Gastrocnemius medialis (tissue), 4 donors: ENCODE results near the gene GAS2L1. TPM values are rescaled to one million over a fixed set of nuclear protein-coding genes. Genes with fewer than 3 reads are reported as not detected.

Experiments
- ATAC-seq, 2 donors: fragments of 150-250 bp; one replicate each; pipeline ENCODE4 v1.9.1; 2016
- DNase-seq, 2 donors: peaks; one replicate each; pipeline ENCODE4 v3.0.0-alpha.2; 2019
- H3K27ac ChIP-seq, 4 donors: fragments of 200-600 bp; sonication (generic); 1 replicate in 1 of 4; 2 replicates in 3 of 4; pipeline ENCODE4 v1.5.1; 2016 to 2018; ENCODE audit warnings: mild to moderate bottlenecking in 2 of 4, moderate library complexity in 1 of 4
- H3K27me3 ChIP-seq, 3 donors: fragments of 200-600 bp; sonication (generic) in 2 of 3; 1 replicate in 1 of 3; 2 replicates in 2 of 3; pipeline versions ENCODE4 v1.5.1 to v1.6.0; 2016 to 2019; ENCODE audit warnings: mild to moderate bottlenecking in 1 of 3, moderate library complexity in 1 of 3
- H3K36me3 ChIP-seq, 2 donors: fragments of 200-600 bp; sonication (generic) in 1 of 2; one replicate each; pipeline ENCODE4 v1.5.1; 2017 to 2018
- H3K4me1 ChIP-seq, 2 donors: fragments of 200-600 bp; sonication (generic) in 1 of 2; one replicate each; pipeline ENCODE4 v1.5.1; 2016 to 2017; ENCODE audit warnings: mild to moderate bottlenecking in 2 of 2
- H3K4me3 ChIP-seq, 4 donors: fragments of 200-600 bp; sonication (generic) in 3 of 4; 1 replicate in 1 of 4; 2 replicates in 3 of 4; pipeline ENCODE4 v1.5.1; 2016 to 2019; ENCODE audit warnings: mild to moderate bottlenecking in 2 of 4
- H3K9me3 ChIP-seq, 3 donors: fragments of 200-600 bp; sonication (generic) in 2 of 3; 1 replicate in 1 of 3; 2 replicates in 2 of 3; pipeline ENCODE4 v1.5.1; 2016 to 2019
- CTCF ChIP-seq, 5 experiments: fragments of 450-650 bp in 3 of 5; fragments of 200-600 bp in 2 of 5; sonication (generic) in 2 of 5; IDR thresholded peaks in 4 of 5; conservative IDR thresholded peaks in 1 of 5; 1 replicate in 4 of 5; 2 replicates in 1 of 5; pipeline ENCODE4 v1.5.1; 2016 to 2019; ENCODE audit warnings: antibody characterized with exemption in 5 of 5, mild to moderate bottlenecking in 3 of 5, moderate library complexity in 3 of 5
- POLR2A ChIP-seq, 2 donors: fragments of 450-650 bp; IDR thresholded peaks; one replicate each; pipeline ENCODE4 v1.6.1; 2017; ENCODE audit warnings: antibody characterized with exemption in 2 of 2, mild to moderate bottlenecking in 2 of 2, moderate library complexity in 2 of 2
- in situ Hi-C, 4 donors: fragments of 200-750 bp; cut with MboI; loops; one replicate each; pipeline versions ENCODE4 v1.15.0 to v1.8.0; 2017; ENCODE audit warnings: low sequenced_read_pairs in 4 of 4
- intact Hi-C: fragments of 100-400 bp; cut with DNase I; formaldehyde crosslinking; loops from one replicate; pipeline ENCODE4 v1.15.1; 2023; ENCODE audit warnings: low total_unique reads
- total RNA-seq, 4 donors: library from RNA; depleted of rRNA; stranded (reverse); fragments of >200 nt; gene quantifications; one replicate each; pipeline versions ENCODE4 v1.1.0 to v1.2.3, GENCODE V29; 2016

GAS2L1 gene
- total RNA-seq, 4 donors from 2014 or later: 4.8 to 23.0 (median 6.6) TPM

GRCh38 chr22:29266564-29267461, 39.6 kb upstream of the GAS2L1 start:
- peak in 1 of 2 donors; percentile 4 for ATAC-seq
- peaks cover 37 to 45% of the 10 kb centered on the region in 2 donors for H3K4me1 ChIP-seq

GRCh38 chr22:29267462-29267857, 39.0 kb upstream of the GAS2L1 start:
- peak overlapping the region; percentile 97 to 100 (median 98) for H3K27ac ChIP-seq
- H3K4me3 ChIP-seq: peak overlapping the region; percentile 83 to 97 (median 94)
- no peak for ATAC-seq
- DNase-seq: no peak
- H3K27me3 ChIP-seq: no peaks in the 10 kb centered on the region
- peaks cover 0 to 12% of the 10 kb centered on the region in 2 donors for H3K36me3 ChIP-seq
- peaks cover 43 to 52% of the 10 kb centered on the region in 2 donors for H3K4me1 ChIP-seq
- H3K9me3 ChIP-seq: no peaks in the 10 kb centered on the region
- in situ Hi-C loops: no loop called here
- no peak for TF ChIP-seq POLR2A (IDR thresholded peaks at IDR 0.05)
- intact Hi-C loops: loop anchor here (5.0 kb wide), 3 partner anchors 195 to 1345 kb away; partner anchors contain the start of gene KREMEN1

More at GRCh38 chr22:29266564-29267461, 39.6 kb upstream of the GAS2L1 start:
- in situ Hi-C loops (no loop called here), intact Hi-C loops (loop anchor here (5.0 kb wide), 3 partner anchors 195 to 1345 kb away; partner anchors contain the start of gene KREMEN1)
- Histone ChIP-seq H3K27me3 (no peaks in the 10 kb centered on the region), H3K4me3 (peak overlapping the region; percentile 83 to 97 (median 94)), H3K9me3 (no peaks in the 10 kb centered on the region), H3K27ac (peak overlapping the region; percentile 97 to 100 (median 98)), H3K36me3 (peaks cover 0 to 6% of the 10 kb centered on the region in 2 donors)
- TF ChIP-seq POLR2A (IDR thresholded peaks at IDR 0.05) (no peak), CTCF (IDR thresholded peaks at IDR 0.05 in 4 of 5, conservative IDR thresholded peaks at IDR 0.05 in 1 of 5) (no peak)
- DNase-seq: no peak

- H3K36me3 ChIP-seq: peaks cover 0 to 17% of the 10 kb centered on the region in 2 donors
- H3K4me3 ChIP-seq: peak within 1 kb of the TSS; percentile 83 to 97 (median 94)
- H3K27ac ChIP-seq: peak within 1 kb of the TSS; percentile 97 to 100 (median 98)
- peaks cover 49 to 57% of the 10 kb centered on the region in 2 donors for H3K4me1 ChIP-seq
- H3K27me3 ChIP-seq: no peaks in the 10 kb centered on the region
- in situ Hi-C loops (no loop called here), intact Hi-C loops (loop anchor here (1.0 to 5.0 kb wide), 5 partner anchors 38 to 1346 kb away; partner anchors contain the start of genes GAS2L1, KREMEN1 and NF2)
- ATAC-seq (peak; percentile 92 to 93), DNase-seq (peak; percentile 95 to 97)
- H3K9me3 ChIP-seq: no peaks in the 10 kb centered on the region
- TF ChIP-seq POLR2A (IDR thresholded peaks at IDR 0.05): peak; percentile 85 to 89
- TF ChIP-seq CTCF (IDR thresholded peaks at IDR 0.05 in 4 of 5, conservative IDR thresholded peaks at IDR 0.05 in 1 of 5): peak in 2 of 5 experiments; percentile 28 to 29
These were observed 38.5 kb upstream of the GAS2L1 start, which contains the start of the genes EWSR1 and RHBDD3 for GRCh38 chr22:29267858-29268510. Gene EWSR1, plus strand, starts transcription at chr22:29268268. Its CDS starts 69 bp downstream, at chr22:29268337. Gene RHBDD3, minus strand, starts transcription at chr22:29267981. Its CDS starts 2,355 bp downstream, at chr22:29265626.

- in situ Hi-C loops: no loop called here
- peaks cover 0 to 24% of the 10 kb centered on the region in 2 donors for H3K36me3 ChIP-seq
- H3K4me3 ChIP-seq: peak overlapping the region; percentile 83 to 97 (median 94)
- H3K27me3 ChIP-seq: no peaks in the 10 kb centered on the region
- no peaks in the 10 kb centered on the region for H3K9me3 ChIP-seq
- peak overlapping the region; percentile 97 to 100 (median 98) for H3K27ac ChIP-seq
- intact Hi-C loops: loop anchor here (1.0 to 5.0 kb wide), 5 partner anchors 38 to 1346 kb away; partner anchors contain the start of genes GAS2L1, KREMEN1 and NF2
- H3K4me1 ChIP-seq: peaks cover 54 to 62% of the 10 kb centered on the region in 2 donors
- ATAC-seq (peak; percentile 55 to 59), DNase-seq (peak in 1 of 2 donors; percentile 59)
- TF ChIP-seq CTCF (IDR thresholded peaks at IDR 0.05 in 4 of 5, conservative IDR thresholded peaks at IDR 0.05 in 1 of 5): no peak
- peak; percentile 1 to 10 for TF ChIP-seq POLR2A (IDR thresholded peaks at IDR 0.05)
These were observed 37.8 kb upstream of the GAS2L1 start for GRCh38 chr22:29268511-29269229.
